B cell (primary cell): ENCODE data around the gene CD58. TPM values are rescaled to one million over a fixed set of nuclear protein-coding genes. Genes with fewer than 3 reads are reported as not detected.

Experiments
- ATAC-seq: fragments of 200-7000 bp; cut with Tn5 transposase; one replicate; pipeline ENCODE4 v1.10.0; 2021; ENCODE audit warnings: low read depth, mild to moderate bottlenecking, moderate number of reproducible peaks, moderate library complexity
- CTCF ChIA-PET: fragments of 350-600 bp; sonication (Branson Sonifier 250); formaldehyde crosslinking; loops from one replicate; lab custom pipeline; 2021; ENCODE audit warnings: antibody characterized with exemption, inconsistent platforms; lab: Charles Lee
- POLR2A ChIA-PET: fragments of 350-600 bp; sonication (Branson Sonifier 250); formaldehyde crosslinking; loops from one replicate; lab custom pipeline; 2021; ENCODE audit warnings: antibody characterized with exemption; lab: Charles Lee
- DNase-seq: peaks from one replicate; pipeline ENCODE4 v3.0.0; 2013
- H2AFZ ChIP-seq: 2 replicates; pipeline ENCODE4 v1.6.1; 2012; ENCODE audit warnings: mild to moderate bottlenecking, low read depth, low read length; ENCODE audit not compliant: insufficient read depth, poor library complexity, severe bottlenecking
- H3K27ac ChIP-seq, 2 donors: 1 replicate in 1 of 2; 2 replicates in 1 of 2; pipeline ENCODE4 v1.5.1; 2012 to 2013; ENCODE audit warnings: low read length in 2 of 2, mild to moderate bottlenecking in 2 of 2, moderate library complexity in 1 of 2
- H3K27me3 ChIP-seq, 4 experiments: fragments of 200-600 bp in 1 of 4; sonication (generic) in 1 of 4; replicated peaks in 1 of 4; 1 replicate in 2 of 4; 2 replicates in 2 of 4; pipeline versions ENCODE4 v1.6.1 to v1.7.0; 2013 to 2016; ENCODE audit warnings: low read length in 3 of 4, mild to moderate bottlenecking in 2 of 4, mixed read lengths in 1 of 4, moderate library complexity in 1 of 4; ENCODE audit not compliant: insufficient read depth in 4 of 4, control insufficient read depth in 3 of 4; ENCODE audit errors: control extremely low read depth in 1 of 4
- H3K36me3 ChIP-seq, 2 experiments: replicated peaks in 1 of 2; 1 replicate in 1 of 2; 2 replicates in 1 of 2; pipeline versions ENCODE4 v1.6.1 to v1.7.1; 2013; ENCODE audit warnings: low read length in 1 of 2; ENCODE audit not compliant: insufficient read depth in 2 of 2, control insufficient read depth in 1 of 2; ENCODE audit errors: control extremely low read depth in 1 of 2, extremely low read depth in 1 of 2
- H3K4me1 ChIP-seq, 2 donors: fragments of 200-600 bp in 1 of 2; sonication (generic) in 1 of 2; 1 replicate in 1 of 2; 2 replicates in 1 of 2; pipeline versions ENCODE4 v1.5.1 to v1.6.1; 2013 to 2017; ENCODE audit warnings: low read length in 2 of 2; ENCODE audit not compliant: control insufficient read depth in 2 of 2, insufficient read depth in 2 of 2
- H3K4me2 ChIP-seq: replicated peaks from 2 replicates; pipeline ENCODE3; 2012; ENCODE audit warnings: mild to moderate bottlenecking, low read depth, low read length; ENCODE audit not compliant: poor library complexity, severe bottlenecking
- H3K4me3 ChIP-seq, 5 experiments: fragments of 200-600 bp in 1 of 5; sonication (generic) in 1 of 5; 1 replicate in 3 of 5; 2 replicates in 2 of 5; pipeline versions ENCODE4 v1.5.1 to v1.7.0; 2011 to 2016; ENCODE audit warnings: low read length in 4 of 5, mild to moderate bottlenecking in 4 of 5, low read depth in 2 of 5, control low read depth in 1 of 5, moderate library complexity in 1 of 5; ENCODE audit not compliant: insufficient read depth in 1 of 5; ENCODE audit errors: control extremely low read depth in 1 of 5, extremely low read depth in 1 of 5
- H3K79me2 ChIP-seq: fragments of 200-600 bp; sonication (generic); one replicate; pipeline ENCODE4 v1.6.0; 2016; ENCODE audit warnings: low read length; ENCODE audit not compliant: control insufficient read depth, insufficient read depth
- H3K9ac ChIP-seq: fragments of 200-600 bp; sonication (generic); 2 replicates; pipeline ENCODE4 v1.6.1; 2017; ENCODE audit warnings: mild to moderate bottlenecking, low read length, moderate library complexity
- H3K9me3 ChIP-seq, 3 donors: one replicate each; pipeline versions ENCODE4 v1.6.1 to v1.7.1; 2013; ENCODE audit warnings: low read length in 2 of 3; ENCODE audit not compliant: control insufficient read depth in 2 of 3, insufficient read depth in 1 of 3; ENCODE audit errors: control extremely low read depth in 1 of 3
- H4K20me1 ChIP-seq: 2 replicates; pipeline ENCODE4 v1.6.0; 2012; ENCODE audit warnings: mild to moderate bottlenecking, low read length; ENCODE audit not compliant: insufficient read depth, control insufficient read depth, poor library complexity, severe bottlenecking
- H3K27ac Mint-ChIP-seq: one replicate; pipeline ENCODE4 v1.8.0; 2021; ENCODE audit warnings: mixed read lengths
- H3K27me3 Mint-ChIP-seq: one replicate; pipeline ENCODE4 v1.8.0; 2021; ENCODE audit warnings: mixed read lengths
- H3K4me1 Mint-ChIP-seq: one replicate; pipeline ENCODE4 v1.8.0; 2021; ENCODE audit warnings: mixed read lengths
- H3K4me3 Mint-ChIP-seq: one replicate; pipeline ENCODE4 v1.8.0; 2021; ENCODE audit warnings: mixed read lengths
- H3K9me3 Mint-ChIP-seq: one replicate; pipeline ENCODE4 v1.8.0; 2022; ENCODE audit warnings: mixed read lengths; ENCODE audit not compliant: insufficient read depth
- CTCF ChIP-seq: fragments of 200-600 bp; IDR thresholded peaks from one replicate; pipeline ENCODE4 v1.8.0; 2022; ENCODE audit warnings: antibody characterized with exemption, mild to moderate bottlenecking
- EZH2 ChIP-seq: IDR thresholded peaks from 2 replicates; pipeline ENCODE4 v1.6.1; 2012; ENCODE audit warnings: borderline replicate concordance, low read depth, mild to moderate bottlenecking, moderate library complexity, low read length; ENCODE audit not compliant: insufficient read depth, poor library complexity, severe bottlenecking
- WGBS: methylation state at CpG from one replicate; pipeline ENCODE4 v1.1.5; 2013; ENCODE audit warnings: missing lambda C conversion rate; ENCODE audit not compliant: insufficient coverage; 5-methylcytosine and 5-hydroxymethylcytosine counted together
- intact Hi-C: fragments of 100-400 bp; cut with micrococcal nuclease; formaldehyde crosslinking; loops from one replicate; pipeline ENCODE4 v1.10.0; 2022
- polyA plus RNA-seq: library from polyadenylated mRNA; depleted of rRNA; stranded (reverse); fragments of >200 nt; gene quantifications from 2 replicates; pipeline ENCODE4 v1.2.3, GENCODE V29; 2012
- total RNA-seq, 2 donors: library from RNA; stranded (reverse); fragments of 120-200 nt in 1 of 2; gene quantifications; 1 replicate in 1 of 2; 2 replicates in 1 of 2; pipeline versions ENCODE4 v1.2.3 to v1.2.4, GENCODE V29; 2013 to 2022

The CD58 gene
- total and polyA plus RNA-seq, 2 donors (not counting 1 experiment from before 2014, with no cell fraction given): 12.3 to 47.6 TPM

- H3K79me2 ChIP-seq: no peaks in the 10 kb centered on the region
Observed at GRCh38 chr1:116470671-116471070, 100.2 kb downstream of the CD58 start.

More at GRCh38 chr1:116470671-116471070, 100.2 kb downstream of the CD58 start:
- Mint-ChIP-seq H3K27ac (no peak overlapping the region), H3K9me3 (no peaks in the 10 kb centered on the region), H3K4me1 (no peaks in the 10 kb centered on the region), H3K4me3 (no peak overlapping the region), H3K27me3 (peaks cover 8% of the 10 kb centered on the region)
- H3K4me1 ChIP-seq: no peaks in the 10 kb centered on the region
- intact Hi-C loops: no loop called here
- H3K9me3 ChIP-seq: no peaks in the 10 kb centered on the region
- CTCF ChIA-PET: interaction anchor here (1.6 kb wide), 1 partner anchor 15 kb away, joined by 10 read pairs; no protein-coding TSS in a partner anchor
- H3K4me2 ChIP-seq: no peak overlapping the region
- H4K20me1 ChIP-seq: no peaks in the 10 kb centered on the region
- DNase-seq (no peak), ATAC-seq (no peak)
- no peaks in the 10 kb centered on the region for H3K36me3 ChIP-seq
- H3K27me3 ChIP-seq: no peaks in the 10 kb centered on the region
- no CpG with 5 or more reads among the region's 1 CpG for WGBS
- TF ChIP-seq CTCF (no peak), EZH2 (no peak)
- no peak overlapping the region for H3K9ac ChIP-seq
- no peak overlapping the region for H3K4me3 ChIP-seq
- POLR2A ChIA-PET: no interaction called here
- H2AFZ ChIP-seq: no peak overlapping the region
- no peak overlapping the region for H3K27ac ChIP-seq
